Aorta (tissue), 5 donors: ENCODE data around the gene PIEZO2. TPM values are rescaled to one million over a fixed set of nuclear protein-coding genes. Genes with fewer than 3 reads are reported as not detected.

Source experiments
- ATAC-seq: fragments of 200-7000 bp; cut with Tn5 transposase; one replicate; pipeline ENCODE4 v1.9.1; 2022; ENCODE audit warnings: moderate library complexity; ENCODE audit not compliant: low FRiP score
- DNase-seq, 2 donors: peaks; one replicate each; pipeline ENCODE4 v3.0.0-alpha.2; 2020
- H3K27ac ChIP-seq, 2 donors: one replicate each; pipeline ENCODE4 v1.5.1; 2013; ENCODE audit warnings: low read length in 2 of 2, mild to moderate bottlenecking in 2 of 2, moderate library complexity in 2 of 2, control low read depth in 1 of 2, inconsistent platforms in 1 of 2, low read depth in 1 of 2
- H3K27me3 ChIP-seq, 2 donors: one replicate each; pipeline ENCODE4 v1.6.1; 2013; ENCODE audit warnings: control low read depth in 1 of 2, low read length in 1 of 2, mild to moderate bottlenecking in 1 of 2, moderate library complexity in 1 of 2; ENCODE audit not compliant: insufficient read depth in 2 of 2, control insufficient read depth in 1 of 2
- H3K36me3 ChIP-seq, 2 donors: one replicate each; pipeline ENCODE4 v1.6.1; 2013; ENCODE audit warnings: control low read depth in 1 of 2, low read length in 1 of 2, mild to moderate bottlenecking in 1 of 2; ENCODE audit not compliant: insufficient read depth in 2 of 2, control insufficient read depth in 1 of 2
- H3K4me1 ChIP-seq, 2 donors: one replicate each; pipeline ENCODE4 v1.6.1; 2013; ENCODE audit warnings: low read length in 2 of 2, control low read depth in 1 of 2, mild to moderate bottlenecking in 1 of 2, moderate library complexity in 1 of 2; ENCODE audit not compliant: insufficient read depth in 2 of 2, control insufficient read depth in 1 of 2
- H3K4me3 ChIP-seq, 2 donors: one replicate each; pipeline ENCODE4 v1.5.1; 2013; ENCODE audit warnings: low read length in 2 of 2, control low read depth in 1 of 2, mild to moderate bottlenecking in 1 of 2
- H3K9me3 ChIP-seq: one replicate; pipeline ENCODE4 v1.6.1; 2013; ENCODE audit warnings: mild to moderate bottlenecking, low read length; ENCODE audit not compliant: control insufficient read depth
- WGBS, 2 donors: extraction: QIAGEN DNeasy Blood & Tissue Kit; methylation state at CpG; one replicate each; pipeline ENCODE4 v1.1.7; 2013; 5-methylcytosine and 5-hydroxymethylcytosine counted together
- intact Hi-C, 2 donors: fragments of 100-400 bp; cut with DNase I; formaldehyde crosslinking; loops; one replicate each; pipeline versions ENCODE4 v1.14.2 to v1.15.0; 2022
- polyA plus RNA-seq, 2 donors: library from polyadenylated mRNA; stranded (reverse); fragments of 200-250 nt; gene quantifications; one replicate each; pipeline ENCODE4 v1.2.3, GENCODE V29; 2013
- total RNA-seq, 2 donors: library from RNA; stranded (reverse); fragmentation: NEBNext Ultra II Directional; extraction: Animal tissue kit (Norgen Biotek cat#: 25700); gene quantifications; one replicate each; pipeline ENCODE4 v1.2.1, GENCODE V29; 2021
- donor health status: healthy with polysubstance abuse.
- donor health status: Bipolar disorder and iron deficiency.
- donor health status: DM: no; HTN: no; CAD: no.
- donor health status: DM: no; HTN: no; CAD: no.
- donor health status: DM: yes; HTN: yes; CAD: no.

The PIEZO2 gene
- total and polyA plus RNA-seq, 4 donors: 0.50 to 8.8 (median 1.6) TPM

- H3K4me1 ChIP-seq: no peaks in the 10 kb centered on the region
- H3K36me3 ChIP-seq: no peaks in the 10 kb centered on the region
- H3K27me3 ChIP-seq: no peaks in the 10 kb centered on the region
- ATAC-seq (peak; percentile 60), DNase-seq (peak; percentile 73 to 80)
- no peak overlapping the region for H3K27ac ChIP-seq
- intact Hi-C loops: no loop called here
- H3K9me3 ChIP-seq: no peaks in the 10 kb centered on the region
- no peak overlapping the region for H3K4me3 ChIP-seq
- 58 to 62% methylated on average over 9 of the region's 9 CpGs for WGBS, 2 donors
Observed at GRCh38 chr18:10715791-10716190, 433.6 kb downstream of the PIEZO2 start.

DNA sequence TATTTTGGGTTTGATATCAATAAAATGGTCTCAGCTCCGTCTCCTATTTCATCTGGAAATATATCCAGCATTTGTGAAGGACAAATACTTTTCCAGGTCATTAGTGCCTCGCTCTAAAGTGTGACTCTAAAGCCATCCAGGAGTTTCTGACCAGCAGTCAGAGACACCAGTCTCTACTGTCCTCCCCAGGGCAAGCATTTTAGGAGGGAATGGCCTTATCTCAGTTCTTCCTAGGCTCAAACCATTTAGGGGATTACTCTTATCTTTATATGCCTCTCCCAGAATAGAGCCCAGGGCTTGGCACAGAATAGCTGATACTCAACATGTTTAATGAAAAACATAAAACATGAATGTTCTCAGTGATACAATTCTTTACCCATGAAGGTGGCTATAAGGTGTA lies 436.0 kb downstream of the PIEZO2 start:
- H3K9me3 ChIP-seq: no peaks in the 10 kb centered on the region
- intact Hi-C loops: no loop called here
- H3K36me3 ChIP-seq: no peaks in the 10 kb centered on the region
- 55 to 85% methylated on average over 2 of the region's 2 CpGs for WGBS, 2 donors
- no peak overlapping the region for H3K27ac ChIP-seq
- H3K4me1 ChIP-seq: no peaks in the 10 kb centered on the region
- no peak overlapping the region for H3K4me3 ChIP-seq
- H3K27me3 ChIP-seq: no peaks in the 10 kb centered on the region
- DNase-seq: no peak
- ATAC-seq: no peak

- H3K4me3 ChIP-seq: no peak overlapping the region
- no peak for ATAC-seq
- DNase-seq: no peak
- no peaks in the 10 kb centered on the region for H3K9me3 ChIP-seq
- no peaks in the 10 kb centered on the region for H3K27me3 ChIP-seq
- no peaks in the 10 kb centered on the region for H3K36me3 ChIP-seq
- H3K4me1 ChIP-seq: no peaks in the 10 kb centered on the region
- intact Hi-C loops: no loop called here
- WGBS, 2 donors: 91 to 94% methylated on average over 6 of the region's 6 CpGs
- H3K27ac ChIP-seq: no peak overlapping the region
Observed at GRCh38 chr18:10707294-10707693, 442.1 kb downstream of the PIEZO2 start.

DNA sequence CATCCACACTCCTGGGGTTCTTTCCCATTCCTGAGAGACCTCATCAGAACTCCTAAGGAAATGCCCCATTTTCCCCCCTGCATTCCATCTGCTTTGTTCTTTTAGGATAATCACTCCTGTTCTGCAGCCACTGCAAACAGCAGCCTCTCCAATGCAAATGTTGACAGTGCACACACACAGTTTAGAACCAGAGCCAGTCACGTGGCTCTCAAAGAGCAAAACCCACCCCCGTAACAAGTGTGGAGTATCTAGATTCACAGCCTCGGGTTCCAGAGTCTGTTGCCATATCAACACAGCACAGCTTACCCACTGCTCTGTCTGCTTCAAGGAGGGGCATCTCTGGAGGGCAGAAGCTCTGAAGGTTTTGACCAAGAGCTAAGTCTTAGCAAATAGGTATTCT lies 443.6 kb downstream of the PIEZO2 start:
- H3K27me3 ChIP-seq: no peaks in the 10 kb centered on the region
- no peaks in the 10 kb centered on the region for H3K9me3 ChIP-seq
- 35 to 46% methylated on average over 3 of the region's 3 CpGs for WGBS, 2 donors
- H3K4me3 ChIP-seq: no peak overlapping the region
- H3K4me1 ChIP-seq: no peaks in the 10 kb centered on the region
- H3K27ac ChIP-seq: no peak overlapping the region
- no peaks in the 10 kb centered on the region for H3K36me3 ChIP-seq
- ATAC-seq: no peak
- DNase-seq: no peak
- intact Hi-C loops: no loop called here

DNA sequence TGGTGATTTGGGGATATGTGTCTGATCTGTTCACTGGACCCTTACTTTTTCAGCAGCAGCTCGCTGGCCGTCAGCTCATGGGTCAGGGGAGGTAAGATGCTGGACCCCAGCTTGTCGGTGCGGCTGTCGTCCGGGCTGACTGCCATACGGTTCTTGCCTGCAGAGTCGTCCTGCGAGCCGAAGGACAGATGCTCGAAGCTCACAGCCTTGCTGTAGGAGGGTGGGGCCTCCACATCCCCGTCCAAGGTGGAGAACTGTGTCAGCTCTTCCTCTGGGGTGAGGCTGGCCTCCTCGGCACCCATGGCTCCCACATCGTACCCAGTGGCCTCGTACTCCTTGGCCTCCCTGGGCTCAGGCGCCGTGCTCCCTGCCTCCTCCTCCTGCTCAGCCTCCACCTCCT lies 444.1 kb downstream of the PIEZO2 start:
- ATAC-seq (no peak), DNase-seq (no peak)
- WGBS, 2 donors: 93 to 96% methylated on average over 17 of the region's 17 CpGs
- H3K27me3 ChIP-seq: no peaks in the 10 kb centered on the region
- H3K4me3 ChIP-seq: no peak overlapping the region
- no peaks in the 10 kb centered on the region for H3K4me1 ChIP-seq
- intact Hi-C loops: no loop called here
- H3K9me3 ChIP-seq: no peaks in the 10 kb centered on the region
- no peaks in the 10 kb centered on the region for H3K36me3 ChIP-seq
- no peak overlapping the region for H3K27ac ChIP-seq

GRCh38 chr18:10702206-10702605 lies 447.2 kb downstream of the PIEZO2 start:
- no peak overlapping the region for H3K27ac ChIP-seq
- no peaks in the 10 kb centered on the region for H3K4me1 ChIP-seq
- WGBS, 2 donors: 93 to 96% methylated on average over 8 of the region's 8 CpGs
- H3K36me3 ChIP-seq: no peaks in the 10 kb centered on the region
- no peak overlapping the region for H3K4me3 ChIP-seq
- no peaks in the 10 kb centered on the region for H3K27me3 ChIP-seq
- DNase-seq (no peak), ATAC-seq (no peak)
- H3K9me3 ChIP-seq: no peaks in the 10 kb centered on the region
- intact Hi-C loops: no loop called here

- H3K4me1 ChIP-seq: no peaks in the 10 kb centered on the region
- H3K27ac ChIP-seq: no peak overlapping the region
- DNase-seq: no peak
- intact Hi-C loops: no loop called here
- no peaks in the 10 kb centered on the region for H3K36me3 ChIP-seq
- H3K4me3 ChIP-seq: no peak overlapping the region
- ATAC-seq: no peak
- no peaks in the 10 kb centered on the region for H3K27me3 ChIP-seq
- 72 to 80% methylated on average over 7 of the region's 7 CpGs for WGBS, 2 donors
- no peaks in the 10 kb centered on the region for H3K9me3 ChIP-seq
Observed at GRCh38 chr18:10690366-10690765, 459.0 kb downstream of the PIEZO2 start.

DNA sequence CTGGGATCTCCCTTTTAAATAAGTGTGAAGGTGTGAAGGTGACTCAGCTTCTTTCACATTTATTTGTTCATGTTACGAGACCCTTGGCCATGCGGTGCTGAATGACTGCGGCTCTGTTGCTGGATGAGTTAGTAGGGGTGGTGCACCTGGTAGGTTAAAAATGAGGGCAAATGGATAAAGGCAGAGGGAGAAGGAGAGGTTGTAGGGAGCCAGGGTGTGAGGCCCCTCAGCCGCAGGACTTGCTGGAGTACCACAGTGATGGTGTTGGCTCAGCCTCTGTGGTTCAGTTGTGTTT lies 459.4 kb downstream of the PIEZO2 start:
- Histone ChIP-seq H3K27ac (no peak overlapping the region), H3K36me3 (no peaks in the 10 kb centered on the region), H3K9me3 (no peaks in the 10 kb centered on the region), H3K27me3 (no peaks in the 10 kb centered on the region), H3K4me1 (no peaks in the 10 kb centered on the region), H3K4me3 (no peak overlapping the region)
- DNase-seq: no peak
- WGBS, 2 donors: 95 to 97% methylated on average over 4 of the region's 4 CpGs
- intact Hi-C loops: no loop called here
- no peak for ATAC-seq

DNA sequence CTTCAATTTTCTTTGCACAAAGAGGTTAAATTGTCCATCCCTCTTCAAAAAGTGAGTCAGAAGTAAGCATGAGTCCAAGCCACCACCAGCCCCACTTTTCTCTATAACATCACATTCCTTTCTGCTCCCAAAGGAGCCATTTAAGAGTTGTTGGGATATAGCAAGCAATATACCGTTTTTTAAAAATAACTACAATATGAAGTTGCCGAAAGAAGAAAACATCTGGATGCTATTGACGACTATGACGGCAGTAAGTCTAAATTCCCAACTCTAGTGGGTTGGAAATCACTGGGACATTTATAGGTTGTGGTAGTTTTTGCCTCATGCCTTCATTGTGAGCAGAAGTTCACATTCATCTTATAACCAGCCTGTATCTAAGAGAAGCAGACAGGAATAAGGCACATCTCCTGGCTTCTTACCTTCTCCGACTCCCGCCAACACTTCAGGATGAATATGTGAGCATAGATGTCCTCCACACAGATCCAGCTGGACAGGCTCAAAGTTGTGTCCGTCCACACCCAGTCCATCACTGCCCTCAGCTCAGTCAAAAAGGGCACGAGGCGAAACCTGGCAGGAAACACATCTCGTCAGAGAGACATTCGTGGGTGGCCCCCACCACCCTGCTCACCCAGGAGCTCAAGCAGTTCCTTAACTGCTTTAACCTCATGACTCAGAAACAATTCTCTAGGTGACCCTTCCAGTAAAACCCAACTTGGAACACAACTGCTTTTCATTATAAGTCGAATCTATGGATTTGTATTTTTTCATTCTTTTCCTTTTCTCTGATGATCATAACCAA lies 459.9 kb downstream of the PIEZO2 start:
- no peaks in the 10 kb centered on the region for H3K9me3 ChIP-seq
- 81 to 83% methylated on average over 12 of the region's 12 CpGs for WGBS, 2 donors
- no peak overlapping the region for H3K4me3 ChIP-seq
- no peaks in the 10 kb centered on the region for H3K4me1 ChIP-seq
- H3K27me3 ChIP-seq: no peaks in the 10 kb centered on the region
- H3K27ac ChIP-seq: no peak overlapping the region
- H3K36me3 ChIP-seq: no peaks in the 10 kb centered on the region
- ATAC-seq (no peak), DNase-seq (no peak)
- intact Hi-C loops: no loop called here
